GM10266 (cell line): ENCODE measurements around the gene SKAP1.

ENCODE experiments used
- DNase-seq: peaks from one replicate; pipeline ENCODE4 v3.0.0; 2012; ENCODE audit errors: extremely low spot score
- TF ChIP-seq, protein P1 (sequence below): IDR thresholded peaks from 2 replicates; pipeline ENCODE4 v1.5.1; 2012; ENCODE audit warnings: mild to moderate bottlenecking, low read depth; ENCODE audit not compliant: control insufficient read depth, insufficient read depth; ENCODE audit errors: missing control alignments

SKAP1 gene

GRCh38 chr17:48335858-48336500, 94.0 kb downstream of the SKAP1 start:
- TF ChIP-seq, protein P1, sequence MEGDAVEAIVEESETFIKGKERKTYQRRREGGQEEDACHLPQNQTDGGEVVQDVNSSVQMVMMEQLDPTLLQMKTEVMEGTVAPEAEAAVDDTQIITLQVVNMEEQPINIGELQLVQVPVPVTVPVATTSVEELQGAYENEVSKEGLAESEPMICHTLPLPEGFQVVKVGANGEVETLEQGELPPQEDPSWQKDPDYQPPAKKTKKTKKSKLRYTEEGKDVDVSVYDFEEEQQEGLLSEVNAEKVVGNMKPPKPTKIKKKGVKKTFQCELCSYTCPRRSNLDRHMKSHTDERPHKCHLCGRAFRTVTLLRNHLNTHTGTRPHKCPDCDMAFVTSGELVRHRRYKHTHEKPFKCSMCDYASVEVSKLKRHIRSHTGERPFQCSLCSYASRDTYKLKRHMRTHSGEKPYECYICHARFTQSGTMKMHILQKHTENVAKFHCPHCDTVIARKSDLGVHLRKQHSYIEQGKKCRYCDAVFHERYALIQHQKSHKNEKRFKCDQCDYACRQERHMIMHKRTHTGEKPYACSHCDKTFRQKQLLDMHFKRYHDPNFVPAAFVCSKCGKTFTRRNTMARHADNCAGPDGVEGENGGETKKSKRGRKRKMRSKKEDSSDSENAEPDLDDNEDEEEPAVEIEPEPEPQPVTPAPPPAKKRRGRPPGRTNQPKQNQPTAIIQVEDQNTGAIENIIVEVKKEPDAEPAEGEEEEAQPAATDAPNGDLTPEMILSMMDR = peak; percentile 47
- peak; percentile 30 for DNase-seq

- no peak for DNase-seq
- TF ChIP-seq, protein P1 = no peak
Measured at GRCh38 chr17:48335146-48335784, 94.7 kb downstream of the SKAP1 start.

GRCh38 chr17:48333034-48333530, 96.9 kb downstream of the SKAP1 start:
- DNase-seq = no peak
- TF ChIP-seq, protein P1 = no peak

DNA sequence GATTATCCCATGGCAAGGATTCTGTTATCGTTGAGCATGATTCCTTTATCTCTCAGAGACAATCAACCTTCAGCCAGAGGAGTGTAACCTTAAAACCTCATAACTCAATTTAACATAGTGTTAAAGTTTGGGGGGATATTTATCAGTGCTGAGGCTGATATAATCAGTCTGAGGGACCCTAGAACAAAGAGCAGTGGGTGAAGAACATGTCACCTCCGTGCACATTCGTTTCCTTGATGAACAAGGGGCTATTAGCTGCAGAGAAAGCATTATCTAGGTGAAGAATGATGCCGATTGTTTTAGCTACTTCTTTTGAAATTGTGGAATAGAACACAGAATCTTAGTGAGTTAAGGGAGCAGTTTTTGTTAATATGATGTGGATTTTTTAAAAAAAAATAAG, 99.1 kb downstream of the SKAP1 start:
- TF ChIP-seq, protein P1 = no peak

GRCh38 chr17:48330421-48330820, 99.6 kb downstream of the SKAP1 start:
- TF ChIP-seq, protein P1 = no peak
- DNase-seq = no peak

More for the DNA sequence above, 99.1 kb downstream of the SKAP1 start:
- no peak for DNase-seq

- TF ChIP-seq, protein P1 = no peak
- DNase-seq = no peak
Measured at GRCh38 chr17:48328457-48328856, 101.6 kb downstream of the SKAP1 start.

DNA sequence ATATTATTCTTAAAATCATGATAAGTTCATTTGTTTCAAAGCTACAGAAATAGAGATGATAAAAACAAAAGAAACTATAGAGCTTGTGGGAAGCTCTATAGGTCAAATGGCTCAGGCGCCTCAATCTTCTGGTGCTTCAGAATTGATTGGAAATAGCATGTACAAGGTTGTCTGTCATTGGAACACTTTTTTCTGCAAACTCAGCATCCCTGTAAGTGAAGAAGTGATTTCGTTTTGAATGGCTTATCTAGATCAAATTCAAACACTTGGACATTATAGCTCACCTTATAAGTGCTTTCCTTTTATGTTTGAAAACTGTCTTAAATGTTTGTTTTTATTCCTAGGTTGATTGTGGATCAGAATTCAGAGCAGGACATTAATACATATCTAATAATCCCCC, 103.7 kb downstream of the SKAP1 start:
- TF ChIP-seq, protein P1 = no peak
- DNase-seq = no peak
